Jurkat, Clone E6-1 (cell line): Measurements from ENCODE around the gene TNFRSF11A.
A peak's percentile ranks its signal among the peaks of the same experiment; 100 is the strongest.

ENCODE experiments used
- DNase-seq: peaks from one replicate; pipeline ENCODE4 v3.0.0-alpha.2; 2011; ENCODE audit warnings: low read depth, low spot score
- H3K4me3 ChIP-seq: 2 replicates; pipeline ENCODE4 v1.5.1; 2011; ENCODE audit warnings: mild to moderate bottlenecking, low read length, control low read depth, moderate library complexity

Gene TNFRSF11A

GRCh38 chr18:62399781-62400308 is 74.7 kb downstream of the TNFRSF11A start:
- DNase-seq = no peak
- H3K4me3 ChIP-seq = no peak overlapping the region

- no peak for DNase-seq
- no peak overlapping the region for H3K4me3 ChIP-seq
Measured at GRCh38 chr18:62400916-62401315, 75.8 kb downstream of the TNFRSF11A start.

GRCh38 chr18:62402342-62402948 is 77.3 kb downstream of the TNFRSF11A start:
- DNase-seq = no peak
- H3K4me3 ChIP-seq = no peak overlapping the region

GRCh38 chr18:62403120-62403519 is 78.0 kb downstream of the TNFRSF11A start:
- DNase-seq = no peak
- no peak overlapping the region for H3K4me3 ChIP-seq

- DNase-seq = no peak
Measured at GRCh38 chr18:62404881-62405280, 79.8 kb downstream of the TNFRSF11A start.

GRCh38 chr18:62407660-62408059 is 82.5 kb downstream of the TNFRSF11A start:
- no peak overlapping the region for H3K4me3 ChIP-seq
- DNase-seq = no peak

More at GRCh38 chr18:62404881-62405280, 79.8 kb downstream of the TNFRSF11A start:
- no peak overlapping the region for H3K4me3 ChIP-seq

GRCh38 chr18:62409821-62410220 is 84.7 kb downstream of the TNFRSF11A start:
- no peak overlapping the region for H3K4me3 ChIP-seq
- no peak for DNase-seq

- no peak for DNase-seq
- H3K4me3 ChIP-seq = no peak overlapping the region
Measured at GRCh38 chr18:62412231-62412979, 87.3 kb downstream of the TNFRSF11A start.

- DNase-seq = no peak
- H3K4me3 ChIP-seq = no peak overlapping the region
Measured at GRCh38 chr18:62413206-62413605, 88.1 kb downstream of the TNFRSF11A start.

GRCh38 chr18:62418258-62418657 is 93.1 kb downstream of the TNFRSF11A start:
- DNase-seq = peak; percentile 32
- H3K4me3 ChIP-seq = no peak overlapping the region

GRCh38 chr18:62420151-62420512 is 95.0 kb downstream of the TNFRSF11A start:
- H3K4me3 ChIP-seq = no peak overlapping the region
- no peak for DNase-seq

- no peak overlapping the region for H3K4me3 ChIP-seq
- DNase-seq = peak; percentile 5
Measured at GRCh38 chr18:62420513-62421209, 95.6 kb downstream of the TNFRSF11A start.

- H3K4me3 ChIP-seq = no peak overlapping the region
- DNase-seq = peak; percentile 74
Measured at GRCh38 chr18:62425465-62426190, 100.5 kb downstream of the TNFRSF11A start.

- no peak for DNase-seq
- H3K4me3 ChIP-seq = no peak overlapping the region
Measured at GRCh38 chr18:62426191-62426488, 101.0 kb downstream of the TNFRSF11A start.

GRCh38 chr18:62432176-62432575 is 107.1 kb downstream of the TNFRSF11A start:
- H3K4me3 ChIP-seq = no peak overlapping the region
- no peak for DNase-seq

- H3K4me3 ChIP-seq = no peak overlapping the region
- DNase-seq = no peak
Measured at GRCh38 chr18:62434798-62435197, 109.7 kb downstream of the TNFRSF11A start.

GRCh38 chr18:62435435-62436031 is 110.4 kb downstream of the TNFRSF11A start:
- DNase-seq = no peak
- no peak overlapping the region for H3K4me3 ChIP-seq

- DNase-seq = no peak
- no peak overlapping the region for H3K4me3 ChIP-seq
Measured at GRCh38 chr18:62436636-62437234, 111.6 kb downstream of the TNFRSF11A start.
